Fibroblast of lung (primary cell): ENCODE measurements around the gene HTR1D. TPM values are rescaled to one million over a fixed set of nuclear protein-coding genes. Genes with fewer than 3 reads are reported as not detected.
"Not testable (repeated sequence)": the region's sequence is repeated elsewhere in the genome, so short reads cannot be mapped to it uniquely, and the experiment has no call there.

Source experiments
- DNase-seq, 2 donors: peaks; one replicate each; pipeline versions ENCODE4 v3.0.0 to v3.0.0-alpha.2; 2010; ENCODE audit warnings: low read depth in 2 of 2
- H2AFZ ChIP-seq: 2 replicates; pipeline ENCODE4 v1.5.1; 2012; ENCODE audit warnings: low read length, control low read depth, inconsistent platforms
- H3K27ac ChIP-seq: 2 replicates; pipeline ENCODE4 v1.5.1; 2011; ENCODE audit warnings: low read length, control low read depth; ENCODE audit not compliant: insufficient read depth
- H3K27me3 ChIP-seq: 2 replicates; pipeline ENCODE4 v1.5.1; 2011; ENCODE audit warnings: mild to moderate bottlenecking, low read length; ENCODE audit not compliant: control insufficient read depth, insufficient read depth
- H3K36me3 ChIP-seq: 2 replicates; pipeline ENCODE4 v1.5.1; 2011; ENCODE audit warnings: low read length; ENCODE audit not compliant: control insufficient read depth, insufficient read depth
- H3K4me1 ChIP-seq: 2 replicates; pipeline ENCODE4 v1.5.1; 2011; ENCODE audit warnings: low read length; ENCODE audit not compliant: control insufficient read depth, insufficient read depth; ENCODE audit errors: extremely low read depth
- H3K4me2 ChIP-seq: 2 replicates; pipeline ENCODE4 v1.5.1; 2011; ENCODE audit warnings: low read length, control low read depth; ENCODE audit not compliant: insufficient read depth; ENCODE audit errors: extremely low read depth
- H3K4me3 ChIP-seq, 4 experiments: fragments of 200-600 bp in 1 of 4; sonication (generic) in 1 of 4; replicated peaks in 1 of 4; 2 replicates each; pipeline ENCODE4 v1.5.1; 2011 to 2016; ENCODE audit warnings: low read length in 4 of 4, low read depth in 3 of 4, mild to moderate bottlenecking in 3 of 4, control low read depth in 2 of 4, inconsistent platforms in 1 of 4, mixed read lengths in 1 of 4; ENCODE audit not compliant: insufficient read depth in 1 of 4; ENCODE audit errors: control extremely low read depth in 1 of 4
- H3K79me2 ChIP-seq: 2 replicates; pipeline ENCODE4 v1.5.1; 2012; ENCODE audit warnings: mild to moderate bottlenecking, low read length, inconsistent platforms; ENCODE audit not compliant: control insufficient read depth, insufficient read depth
- H3K9ac ChIP-seq: 2 replicates; pipeline ENCODE4 v1.5.1; 2011; ENCODE audit warnings: mild to moderate bottlenecking, low read length, control low read depth; ENCODE audit not compliant: insufficient read depth
- H3K9me3 ChIP-seq: 2 replicates; pipeline ENCODE4 v1.5.1; 2012; ENCODE audit warnings: low read depth, low read length; ENCODE audit not compliant: control insufficient read depth, insufficient read depth
- H4K20me1 ChIP-seq: 2 replicates; pipeline ENCODE4 v1.5.1; 2011; ENCODE audit warnings: low read length; ENCODE audit not compliant: control insufficient read depth, insufficient read depth; ENCODE audit errors: extremely low read depth
- EZH2 ChIP-seq: IDR thresholded peaks from 2 replicates; pipeline ENCODE4 v1.5.1; 2012; ENCODE audit warnings: low read length, control low read depth, mild to moderate bottlenecking; ENCODE audit errors: missing control alignments
- polyA plus RNA-seq, 2 donors: library from polyadenylated mRNA; depleted of rRNA in 1 of 2; stranded (reverse) in 1 of 2; unstranded in 1 of 2; fragments of >200 nt; gene quantifications; 2 replicates each; pipeline ENCODE4 v1.2.1, GENCODE V29; 2011 to 2012; ENCODE audit warnings: missing spikeins in 1 of 2
- total RNA-seq: library from RNA; depleted of rRNA; stranded (reverse); fragments of >200 nt; gene quantifications from 2 replicates; pipeline ENCODE4 v1.2.1, GENCODE V29; 2014
- TF ChIP-seq, protein P1 (sequence below), 2 donors: IDR thresholded peaks in 1 of 2; conservative IDR thresholded peaks in 1 of 2; 1 replicate in 1 of 2; 2 replicates in 1 of 2; pipeline ENCODE4 v1.5.1; 2011 to 2012; ENCODE audit warnings: low read length in 2 of 2, control low read depth in 1 of 2, inconsistent platforms in 1 of 2, low read depth in 1 of 2, mild to moderate bottlenecking in 1 of 2

HTR1D gene
- total and polyA plus RNA-seq, 2 donors (not counting 1 experiment from before 2014, with no cell fraction given) = not detected

DNA sequence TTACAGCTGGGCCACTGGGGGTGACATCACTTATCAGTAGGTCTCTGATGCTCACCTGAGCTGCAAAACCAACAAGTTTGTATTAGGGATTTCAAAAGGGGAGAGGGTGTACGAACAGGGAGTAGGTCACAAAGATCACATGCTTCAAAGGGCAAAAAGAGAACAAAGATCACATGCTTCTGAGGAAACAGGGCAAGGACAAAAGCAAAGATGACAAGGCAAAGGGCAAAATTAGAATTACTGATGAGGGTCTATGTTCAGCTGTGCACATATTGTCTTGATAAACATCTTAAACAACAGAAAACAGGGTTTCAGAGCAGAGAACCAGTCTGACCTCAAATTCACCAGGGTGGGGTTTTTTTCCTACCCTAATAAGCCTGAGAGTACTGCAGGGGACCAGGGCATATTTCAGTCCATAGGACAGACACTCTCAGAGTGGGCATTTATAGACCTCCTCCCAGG lies 6.2 kb upstream of the HTR1D start:
- not testable (repeated sequence) for DNase-seq, H3K36me3 ChIP-seq, H3K9ac ChIP-seq, H3K4me3 ChIP-seq, H3K27ac ChIP-seq, H3K79me2 ChIP-seq, H3K9me3 ChIP-seq, H2AFZ ChIP-seq, H4K20me1 ChIP-seq, H3K4me1 ChIP-seq, H3K4me2 ChIP-seq
- H3K27me3 ChIP-seq = peaks cover 11% of the 10 kb centered on the region

DNA sequence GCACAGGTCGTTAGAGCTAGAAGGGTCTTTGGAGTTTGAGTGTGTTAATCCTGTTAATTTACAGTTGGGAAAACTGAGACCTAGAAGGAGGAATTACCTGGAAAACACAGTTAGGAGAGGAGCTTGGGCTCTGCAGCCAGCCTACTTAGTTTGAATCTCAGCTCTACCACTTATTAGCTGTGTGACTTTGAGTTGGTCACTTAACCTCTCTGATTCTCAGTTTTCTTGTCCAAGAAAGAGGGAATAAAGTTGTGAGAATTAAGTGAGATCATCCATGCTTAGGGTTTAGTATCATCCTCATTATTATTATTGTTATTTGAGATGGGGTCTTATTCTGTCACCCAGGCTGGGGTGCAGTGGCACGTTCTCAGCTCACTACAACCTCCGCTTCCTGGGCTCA lies 5.4 kb upstream of the HTR1D start:
- H3K27me3 ChIP-seq = peaks cover 17% of the 10 kb centered on the region
- no peak for DNase-seq

DNA sequence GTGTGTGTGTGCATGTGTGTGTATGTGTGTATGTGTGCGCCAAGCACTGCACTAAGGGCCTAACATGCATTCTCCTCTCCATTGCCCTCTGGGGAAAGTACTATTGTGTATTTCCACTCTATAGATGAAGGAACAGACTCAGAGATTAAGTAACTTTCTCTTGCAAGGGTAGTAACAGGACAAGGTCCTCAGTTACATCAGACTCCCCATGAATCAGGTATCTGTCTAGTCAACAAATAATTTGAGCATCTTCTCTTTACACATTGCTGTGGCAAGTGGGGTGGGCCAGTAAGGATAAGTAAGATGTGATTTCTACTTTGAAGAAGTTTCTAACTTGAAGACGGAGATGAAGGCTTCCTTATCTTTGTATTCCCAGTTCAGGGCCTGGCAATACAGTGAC lies 5.0 kb upstream of the HTR1D start:
- H2AFZ ChIP-seq = no peak overlapping the region
- H3K27me3 ChIP-seq = peaks cover 21% of the 10 kb centered on the region
- H3K79me2 ChIP-seq = no peaks in the 10 kb centered on the region
- H3K4me1 ChIP-seq = peaks cover 8% of the 10 kb centered on the region
- no peak for DNase-seq
- no peak overlapping the region for H3K9ac ChIP-seq
- no peaks in the 10 kb centered on the region for H4K20me1 ChIP-seq
- no peak overlapping the region for H3K4me2 ChIP-seq
- TF ChIP-seq EZH2 = no peak
- TF ChIP-seq, protein P1, sequence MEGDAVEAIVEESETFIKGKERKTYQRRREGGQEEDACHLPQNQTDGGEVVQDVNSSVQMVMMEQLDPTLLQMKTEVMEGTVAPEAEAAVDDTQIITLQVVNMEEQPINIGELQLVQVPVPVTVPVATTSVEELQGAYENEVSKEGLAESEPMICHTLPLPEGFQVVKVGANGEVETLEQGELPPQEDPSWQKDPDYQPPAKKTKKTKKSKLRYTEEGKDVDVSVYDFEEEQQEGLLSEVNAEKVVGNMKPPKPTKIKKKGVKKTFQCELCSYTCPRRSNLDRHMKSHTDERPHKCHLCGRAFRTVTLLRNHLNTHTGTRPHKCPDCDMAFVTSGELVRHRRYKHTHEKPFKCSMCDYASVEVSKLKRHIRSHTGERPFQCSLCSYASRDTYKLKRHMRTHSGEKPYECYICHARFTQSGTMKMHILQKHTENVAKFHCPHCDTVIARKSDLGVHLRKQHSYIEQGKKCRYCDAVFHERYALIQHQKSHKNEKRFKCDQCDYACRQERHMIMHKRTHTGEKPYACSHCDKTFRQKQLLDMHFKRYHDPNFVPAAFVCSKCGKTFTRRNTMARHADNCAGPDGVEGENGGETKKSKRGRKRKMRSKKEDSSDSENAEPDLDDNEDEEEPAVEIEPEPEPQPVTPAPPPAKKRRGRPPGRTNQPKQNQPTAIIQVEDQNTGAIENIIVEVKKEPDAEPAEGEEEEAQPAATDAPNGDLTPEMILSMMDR (conservative IDR thresholded peaks at IDR 0.05 in 1 of 2, IDR thresholded peaks at IDR 0.05 in 1 of 2; ENCODE audit: low read depth in 1 of 2, low read length in 2 of 2) = no peak
- H3K9me3 ChIP-seq = no peaks in the 10 kb centered on the region
- H3K27ac ChIP-seq = no peak overlapping the region
- H3K4me3 ChIP-seq = no peak overlapping the region
- H3K36me3 ChIP-seq = no peaks in the 10 kb centered on the region

More for the DNA sequence above, 5.4 kb upstream of the HTR1D start:
- H4K20me1 ChIP-seq = no peaks in the 10 kb centered on the region
- no peaks in the 10 kb centered on the region for H3K36me3 ChIP-seq
- H3K9me3 ChIP-seq = no peaks in the 10 kb centered on the region
- H3K27ac ChIP-seq = no peak overlapping the region
- no peak overlapping the region for H3K9ac ChIP-seq
- no peak overlapping the region for H3K4me2 ChIP-seq
- H3K4me3 ChIP-seq = no peak overlapping the region
- no peak for TF ChIP-seq EZH2
- TF ChIP-seq, protein P1 (conservative IDR thresholded peaks at IDR 0.05 in 1 of 2, IDR thresholded peaks at IDR 0.05 in 1 of 2; ENCODE audit: low read depth in 1 of 2, low read length in 2 of 2) = no peak
- no peaks in the 10 kb centered on the region for H3K79me2 ChIP-seq
- peaks cover 8% of the 10 kb centered on the region for H3K4me1 ChIP-seq
- H2AFZ ChIP-seq = no peak overlapping the region
